ENCODE results near the gene CTSL. TPM values are rescaled to one million over a fixed set of nuclear protein-coding genes. Genes with fewer than 3 reads are reported as not detected.

CTSL gene
- total RNA-seq, 1 experiment from 2014 or later, result 39.7 TPM

- TF ChIP-seq ZNF425 (CRISPR knock-in tag; conservative IDR thresholded peaks at IDR 0.05), result no peak
- TF ChIP-seq GRHL2 (CRISPR knock-in tag; IDR thresholded peaks at IDR 0.05; ENCODE audit: insufficient replicate concordance, severe bottlenecking), result no peak
- no peak for TF ChIP-seq JAZF1 (CRISPR knock-in tag; IDR thresholded peaks at IDR 0.05)
- TF ChIP-seq, protein P1, sequence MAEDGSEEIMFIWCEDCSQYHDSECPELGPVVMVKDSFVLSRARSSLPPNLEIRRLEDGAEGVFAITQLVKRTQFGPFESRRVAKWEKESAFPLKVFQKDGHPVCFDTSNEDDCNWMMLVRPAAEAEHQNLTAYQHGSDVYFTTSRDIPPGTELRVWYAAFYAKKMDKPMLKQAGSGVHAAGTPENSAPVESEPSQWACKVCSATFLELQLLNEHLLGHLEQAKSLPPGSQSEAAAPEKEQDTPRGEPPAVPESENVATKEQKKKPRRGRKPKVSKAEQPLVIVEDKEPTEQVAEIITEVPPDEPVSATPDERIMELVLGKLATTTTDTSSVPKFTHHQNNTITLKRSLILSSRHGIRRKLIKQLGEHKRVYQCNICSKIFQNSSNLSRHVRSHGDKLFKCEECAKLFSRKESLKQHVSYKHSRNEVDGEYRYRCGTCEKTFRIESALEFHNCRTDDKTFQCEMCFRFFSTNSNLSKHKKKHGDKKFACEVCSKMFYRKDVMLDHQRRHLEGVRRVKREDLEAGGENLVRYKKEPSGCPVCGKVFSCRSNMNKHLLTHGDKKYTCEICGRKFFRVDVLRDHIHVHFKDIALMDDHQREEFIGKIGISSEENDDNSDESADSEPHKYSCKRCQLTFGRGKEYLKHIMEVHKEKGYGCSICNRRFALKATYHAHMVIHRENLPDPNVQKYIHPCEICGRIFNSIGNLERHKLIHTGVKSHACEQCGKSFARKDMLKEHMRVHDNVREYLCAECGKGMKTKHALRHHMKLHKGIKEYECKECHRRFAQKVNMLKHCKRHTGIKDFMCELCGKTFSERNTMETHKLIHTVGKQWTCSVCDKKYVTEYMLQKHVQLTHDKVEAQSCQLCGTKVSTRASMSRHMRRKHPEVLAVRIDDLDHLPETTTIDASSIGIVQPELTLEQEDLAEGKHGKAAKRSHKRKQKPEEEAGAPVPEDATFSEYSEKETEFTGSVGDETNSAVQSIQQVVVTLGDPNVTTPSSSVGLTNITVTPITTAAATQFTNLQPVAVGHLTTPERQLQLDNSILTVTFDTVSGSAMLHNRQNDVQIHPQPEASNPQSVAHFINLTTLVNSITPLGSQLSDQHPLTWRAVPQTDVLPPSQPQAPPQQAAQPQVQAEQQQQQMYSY (CRISPR knock-in tag; IDR thresholded peaks at IDR 0.05), result no peak
- no peak for TF ChIP-seq E2F4 (CRISPR knock-in tag; IDR thresholded peaks at IDR 0.05; ENCODE audit: borderline replicate concordance, low read depth)
- TF ChIP-seq SMAD4 (CRISPR knock-in tag; IDR thresholded peaks at IDR 0.05), result no peak
- no peak for TF ChIP-seq TEAD1 (CRISPR knock-in tag; IDR thresholded peaks at IDR 0.05)
- no peak for TF ChIP-seq ZNF121 (CRISPR knock-in tag; IDR thresholded peaks at IDR 0.05)
- TF ChIP-seq GABPB1 (CRISPR knock-in tag; IDR thresholded peaks at IDR 0.05), result no peak
- no peak for TF ChIP-seq ZNF423 (CRISPR knock-in tag; IDR thresholded peaks at IDR 0.05)
- no peak for TF ChIP-seq ZBTB21 (CRISPR knock-in tag; IDR thresholded peaks at IDR 0.05; ENCODE audit: borderline replicate concordance)
- TF ChIP-seq OVOL2 (CRISPR knock-in tag; IDR thresholded peaks at IDR 0.05; ENCODE audit: borderline replicate concordance), result no peak
- TF ChIP-seq EMX1 (CRISPR knock-in tag; IDR thresholded peaks at IDR 0.05), result no peak
Observed at GRCh38 chr9:87739546-87739945, 13.6 kb downstream of the CTSL start (continued).

DNA sequence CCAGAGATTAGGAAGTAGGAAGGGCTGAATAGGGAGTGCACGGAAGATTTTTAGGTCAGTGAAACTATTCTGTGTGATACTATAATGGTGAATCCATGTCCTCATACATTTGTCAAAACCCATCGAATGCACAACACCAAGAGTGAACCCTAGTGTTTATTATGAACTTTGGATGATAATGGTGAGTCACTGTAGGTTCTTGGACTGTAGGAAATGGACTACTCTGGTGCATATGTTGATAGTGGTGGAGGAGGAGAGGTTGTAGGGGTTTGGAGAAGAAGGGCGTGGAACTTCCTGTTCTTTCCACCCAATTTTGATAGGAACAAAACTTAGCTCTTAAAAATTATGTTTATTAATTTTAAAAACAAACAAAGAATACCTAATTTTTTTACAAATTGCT is 14.3 kb downstream of the CTSL start:
- Mint-ChIP-seq H3K9me3 (peaks cover 42% of the 10 kb centered on the region), H3K27ac (no peak overlapping the region), H3K36me3 (peaks cover 20% of the 10 kb centered on the region), H3K4me3 (no peak overlapping the region), H3K4me1 (no peaks in the 10 kb centered on the region), H3K27me3 (ENCODE audit: low read depth) (no peaks in the 10 kb centered on the region; the same call in none of the 2 replicates)
- DNase-seq (ENCODE audit: low spot score) (no peak), ATAC-seq (no peak)
- CTCF ChIA-PET, result no interaction called here
- POLR2A ChIA-PET, result no interaction called here
- TF ChIP-seq, protein P2, sequence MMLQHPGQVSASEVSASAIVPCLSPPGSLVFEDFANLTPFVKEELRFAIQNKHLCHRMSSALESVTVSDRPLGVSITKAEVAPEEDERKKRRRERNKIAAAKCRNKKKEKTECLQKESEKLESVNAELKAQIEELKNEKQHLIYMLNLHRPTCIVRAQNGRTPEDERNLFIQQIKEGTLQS (CRISPR knock-in tag; conservative IDR thresholded peaks at IDR 0.05), result no peak
- TF ChIP-seq TEAD4 (CRISPR knock-in tag; IDR thresholded peaks at IDR 0.05) (no peak), MLX (CRISPR knock-in tag; IDR thresholded peaks at IDR 0.05) (no peak), RELA (CRISPR knock-in tag; IDR thresholded peaks at IDR 0.05; ENCODE audit: borderline replicate concordance) (no peak), ZNF232 (CRISPR knock-in tag; IDR thresholded peaks at IDR 0.05) (no peak), GRHL2 (CRISPR knock-in tag; IDR thresholded peaks at IDR 0.05; ENCODE audit: insufficient replicate concordance, severe bottlenecking) (no peak), E2F1 (CRISPR knock-in tag; IDR thresholded peaks at IDR 0.05) (no peak), SOX15 (CRISPR knock-in tag; IDR thresholded peaks at IDR 0.05) (no peak), ZNF396 (CRISPR knock-in tag; IDR thresholded peaks at IDR 0.05; ENCODE audit: borderline replicate concordance) (no peak), ZNF671 (CRISPR knock-in tag; IDR thresholded peaks at IDR 0.05) (no peak), TP53 (CRISPR knock-in tag; IDR thresholded peaks at IDR 0.05) (no peak)
- TF ChIP-seq, protein P3, sequence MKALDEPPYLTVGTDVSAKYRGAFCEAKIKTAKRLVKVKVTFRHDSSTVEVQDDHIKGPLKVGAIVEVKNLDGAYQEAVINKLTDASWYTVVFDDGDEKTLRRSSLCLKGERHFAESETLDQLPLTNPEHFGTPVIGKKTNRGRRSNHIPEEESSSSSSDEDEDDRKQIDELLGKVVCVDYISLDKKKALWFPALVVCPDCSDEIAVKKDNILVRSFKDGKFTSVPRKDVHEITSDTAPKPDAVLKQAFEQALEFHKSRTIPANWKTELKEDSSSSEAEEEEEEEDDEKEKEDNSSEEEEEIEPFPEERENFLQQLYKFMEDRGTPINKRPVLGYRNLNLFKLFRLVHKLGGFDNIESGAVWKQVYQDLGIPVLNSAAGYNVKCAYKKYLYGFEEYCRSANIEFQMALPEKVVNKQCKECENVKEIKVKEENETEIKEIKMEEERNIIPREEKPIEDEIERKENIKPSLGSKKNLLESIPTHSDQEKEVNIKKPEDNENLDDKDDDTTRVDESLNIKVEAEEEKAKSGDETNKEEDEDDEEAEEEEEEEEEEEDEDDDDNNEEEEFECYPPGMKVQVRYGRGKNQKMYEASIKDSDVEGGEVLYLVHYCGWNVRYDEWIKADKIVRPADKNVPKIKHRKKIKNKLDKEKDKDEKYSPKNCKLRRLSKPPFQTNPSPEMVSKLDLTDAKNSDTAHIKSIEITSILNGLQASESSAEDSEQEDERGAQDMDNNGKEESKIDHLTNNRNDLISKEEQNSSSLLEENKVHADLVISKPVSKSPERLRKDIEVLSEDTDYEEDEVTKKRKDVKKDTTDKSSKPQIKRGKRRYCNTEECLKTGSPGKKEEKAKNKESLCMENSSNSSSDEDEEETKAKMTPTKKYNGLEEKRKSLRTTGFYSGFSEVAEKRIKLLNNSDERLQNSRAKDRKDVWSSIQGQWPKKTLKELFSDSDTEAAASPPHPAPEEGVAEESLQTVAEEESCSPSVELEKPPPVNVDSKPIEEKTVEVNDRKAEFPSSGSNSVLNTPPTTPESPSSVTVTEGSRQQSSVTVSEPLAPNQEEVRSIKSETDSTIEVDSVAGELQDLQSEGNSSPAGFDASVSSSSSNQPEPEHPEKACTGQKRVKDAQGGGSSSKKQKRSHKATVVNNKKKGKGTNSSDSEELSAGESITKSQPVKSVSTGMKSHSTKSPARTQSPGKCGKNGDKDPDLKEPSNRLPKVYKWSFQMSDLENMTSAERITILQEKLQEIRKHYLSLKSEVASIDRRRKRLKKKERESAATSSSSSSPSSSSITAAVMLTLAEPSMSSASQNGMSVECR (CRISPR knock-in tag; IDR thresholded peaks at IDR 0.05; ENCODE audit: borderline replicate concordance), result no peak

Measured in WTC11 (cell line).